Measurements from ENCODE around the gene PRPH. TPM values are rescaled to one million over a fixed set of nuclear protein-coding genes. Genes with fewer than 3 reads are reported as not detected.
A peak's percentile ranks its signal among the peaks of the same experiment; 100 is the strongest.

PRPH gene
- polyA plus RNA-seq, 2 of the 4 experiments (the other 2 are of a cell fraction): 0.50 to 1.7 TPM

GRCh38 chr12:49264873-49265792 is 29.8 kb upstream of the PRPH start, which contains the start of gene TUBA1C (continued):
- TF ChIP-seq FOSL2 (IDR thresholded peaks at IDR 0.05): peak; percentile 88
- TF ChIP-seq FOSL2 (CRISPR knock-in tag; IDR thresholded peaks at IDR 0.05): peak; percentile 97
- no peak for TF ChIP-seq NR3C1 (IDR thresholded peaks at IDR 0.05)
- no peak for TF ChIP-seq NFE2L2 (conservative IDR thresholded peaks at IDR 0.05; ENCODE audit: low read length)
- peak; percentile 92 for TF ChIP-seq MYC (IDR thresholded peaks at IDR 0.05; ENCODE audit: borderline replicate concordance, low read length)
- 0 out of 2 replicates have a peak, but pooled peaks have one; percentile 10 for TF ChIP-seq KDM1A (IDR thresholded peaks at IDR 0.05; ENCODE audit: low read depth)
- TF ChIP-seq FOSB (CRISPR knock-in tag; IDR thresholded peaks at IDR 0.05): peak; percentile 91; the same call in 1 of the 2 replicates
- no peak for TF ChIP-seq HMGXB4 (CRISPR knock-in tag; IDR thresholded peaks at IDR 0.05; ENCODE audit: borderline replicate concordance)
- TF ChIP-seq SMC3 (IDR thresholded peaks at IDR 0.05): no peak
- peak; percentile 59; the same call in 1 of the 2 replicates for TF ChIP-seq E2F6 (IDR thresholded peaks at IDR 0.05; ENCODE audit: borderline replicate concordance, low read depth)
- no peak for TF ChIP-seq HEYL (CRISPR knock-in tag; IDR thresholded peaks at IDR 0.05)
- no peak for TF ChIP-seq CBX2 (IDR thresholded peaks at IDR 0.05; ENCODE audit: borderline replicate concordance, low read depth)
- peak; percentile 57; the same call in 1 of the 2 replicates for TF ChIP-seq MAZ (IDR thresholded peaks at IDR 0.05; ENCODE audit: borderline replicate concordance, low read depth, low read length)
- no peak for TF ChIP-seq ELK1 (IDR thresholded peaks at IDR 0.05; ENCODE audit: low read depth, low read length)
- TF ChIP-seq USF2 (IDR thresholded peaks at IDR 0.05): peak; percentile 80
- peak; percentile 80 for TF ChIP-seq JUNB (IDR thresholded peaks at IDR 0.05)
- no peak for TF ChIP-seq KDM5A (IDR thresholded peaks at IDR 0.05)
- no peak for TF ChIP-seq CHD4 (IDR thresholded peaks at IDR 0.05; ENCODE audit: borderline replicate concordance)
- TF ChIP-seq CEBPB (IDR thresholded peaks at IDR 0.05): peak; percentile 5 to 49; a peak in 2 of 4 replicates
- no peak for TF ChIP-seq EP300 (IDR thresholded peaks at IDR 0.05)
- TF ChIP-seq HOXB13 (CRISPR knock-in tag; IDR thresholded peaks at IDR 0.05; ENCODE audit: low read depth): no peak
- TF ChIP-seq ATOH8 (CRISPR knock-in tag; IDR thresholded peaks at IDR 0.05; ENCODE audit: low read depth): 0 out of 2 replicates have a peak, but pooled peaks have one; percentile 33
- no peak for TF ChIP-seq RNF2 (IDR thresholded peaks at IDR 0.05; ENCODE audit: borderline replicate concordance, low read depth)
- 0 out of 2 replicates have a peak, but pooled peaks have one; percentile 63 for TF ChIP-seq RARB (CRISPR knock-in tag; IDR thresholded peaks at IDR 0.05)

Data from A549 (cell line).